Fibroblast of villous mesenchyme (primary cell): ENCODE measurements around the gene PPP1R12C. TPM values are rescaled to one million over a fixed set of nuclear protein-coding genes. Genes with fewer than 3 reads are reported as not detected.

Source experiments
- DNase-seq: peaks from one replicate; pipeline ENCODE4 v3.0.0-alpha.2; 2010; ENCODE audit warnings: low read depth
- H3K4me3 ChIP-seq: 2 replicates; pipeline ENCODE4 v1.5.1; 2011; ENCODE audit warnings: low read depth, mild to moderate bottlenecking, low read length
- CTCF ChIP-seq: IDR thresholded peaks from 2 replicates; pipeline ENCODE4 v1.5.1; 2012; ENCODE audit warnings: low read depth, mild to moderate bottlenecking, low read length; ENCODE audit not compliant: insufficient read depth
- total RNA-seq: library from RNA; depleted of rRNA; stranded (reverse); fragments of >200 nt; gene quantifications from 2 replicates; pipeline ENCODE4 v1.2.3, GENCODE V29; 2012

The PPP1R12C gene
- total RNA-seq, 1 donor, result 49.7 TPM

- peak; percentile 49 for DNase-seq
- peak overlapping the region; percentile 68 for H3K4me3 ChIP-seq
Observed at GRCh38 chr19:55082020-55082851, 35.2 kb downstream of the PPP1R12C start.

GRCh38 chr19:55081770-55082019, 35.7 kb downstream of the PPP1R12C start:
- TF ChIP-seq CTCF, result no peak
- peak overlapping the region; percentile 68 for H3K4me3 ChIP-seq
- DNase-seq, result no peak

More at GRCh38 chr19:55082020-55082851, 35.2 kb downstream of the PPP1R12C start:
- TF ChIP-seq CTCF, result no peak

GRCh38 chr19:55080968-55081769, 36.3 kb downstream of the PPP1R12C start:
- peak; percentile 73 for DNase-seq
- no peak for TF ChIP-seq CTCF
- peak overlapping the region; percentile 68 for H3K4me3 ChIP-seq

GRCh38 chr19:55080121-55080967, 37.1 kb downstream of the PPP1R12C start:
- H3K4me3 ChIP-seq, result peak overlapping the region; percentile 68
- no peak for TF ChIP-seq CTCF
- peak; percentile 63 for DNase-seq

- TF ChIP-seq CTCF, result no peak
- no peak overlapping the region for H3K4me3 ChIP-seq
- no peak for DNase-seq
Observed at GRCh38 chr19:55079400-55080038, 37.9 kb downstream of the PPP1R12C start.

GRCh38 chr19:55078996-55079395, 38.4 kb downstream of the PPP1R12C start:
- H3K4me3 ChIP-seq, result no peak overlapping the region
- TF ChIP-seq CTCF, result no peak
- no peak for DNase-seq
